ENCODE data around the gene PALB2. TPM values are rescaled to one million over a fixed set of nuclear protein-coding genes. Genes with fewer than 3 reads are reported as not detected.

Gene PALB2
- total and polyA plus RNA-seq, 9 of the 15 experiments (the other 6 are each of a cell fraction or from before 2014, with no cell fraction given): 7.0 to 25.8 (median 15.2) TPM

DNA sequence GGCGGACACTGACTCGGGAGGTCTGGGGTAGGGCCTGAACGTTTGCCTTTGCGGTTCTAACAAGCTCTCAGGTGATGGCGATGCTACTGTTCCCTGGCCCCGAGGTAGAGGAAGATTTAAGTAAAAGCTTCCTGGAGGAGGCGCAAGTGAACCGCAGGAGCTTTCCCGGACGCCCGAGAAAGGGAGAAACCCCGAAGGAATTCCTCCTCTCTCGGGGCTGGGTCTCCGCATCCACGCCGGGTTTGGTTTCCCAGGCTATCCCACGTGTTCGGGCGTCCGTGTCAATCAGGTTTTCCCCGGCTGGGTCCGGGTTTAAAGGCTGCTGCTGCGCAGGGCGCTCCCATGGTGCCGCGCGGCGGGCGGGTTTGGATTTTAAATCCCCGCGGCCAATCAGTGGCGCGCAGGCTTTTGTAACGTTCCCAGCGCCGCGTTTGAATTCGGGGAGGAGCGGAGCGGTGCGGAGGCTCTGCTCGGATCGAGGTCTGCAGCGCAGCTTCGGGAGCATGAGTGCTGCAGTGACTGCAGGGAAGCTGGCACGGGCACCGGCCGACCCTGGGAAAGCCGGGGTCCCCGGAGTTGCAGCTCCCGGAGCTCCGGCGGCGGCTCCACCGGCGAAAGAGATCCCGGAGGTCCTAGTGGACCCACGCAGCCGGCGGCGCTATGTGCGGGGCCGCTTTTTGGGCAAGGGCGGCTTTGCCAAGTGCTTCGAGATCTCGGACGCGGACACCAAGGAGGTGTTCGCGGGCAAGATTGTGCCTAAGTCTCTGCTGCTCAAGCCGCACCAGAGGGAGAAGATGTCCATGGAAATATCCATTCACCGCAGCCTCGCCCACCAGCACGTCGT is 37.5 kb upstream of the PALB2 start, which contains the start of gene PLK1 (continued):
- TF ChIP-seq CREB5 (CRISPR knock-in tag; IDR thresholded peaks at IDR 0.05): no peak
- no peak for TF ChIP-seq JUN (IDR thresholded peaks at IDR 0.05; ENCODE audit: borderline replicate concordance, low read depth, low read length)
- no peak for TF ChIP-seq JUN (CRISPR knock-in tag; IDR thresholded peaks at IDR 0.05; ENCODE audit: borderline replicate concordance)
- TF ChIP-seq HEY1 (CRISPR knock-in tag; IDR thresholded peaks at IDR 0.05; ENCODE audit: borderline replicate concordance): no peak
- no peak for TF ChIP-seq XRCC4 (IDR thresholded peaks at IDR 0.05; ENCODE audit: extremely low read depth, insufficient read depth, insufficient read length)
- no peak for TF ChIP-seq ADNP (tag; IDR thresholded peaks at IDR 0.05)
- no peak for TF ChIP-seq NCOA4 (IDR thresholded peaks at IDR 0.05; ENCODE audit: partially characterized antibody)
- TF ChIP-seq SFPQ (IDR thresholded peaks at IDR 0.05; ENCODE audit: low read depth, low read length): no peak
- no peak for TF ChIP-seq ZBED1 (IDR thresholded peaks at IDR 0.05)
- TF ChIP-seq VEZF1 (CRISPR knock-in tag; IDR thresholded peaks at IDR 0.05): no peak
- TF ChIP-seq FOXA3 (CRISPR knock-in tag; conservative IDR thresholded peaks at IDR 0.05 in 1 of 2, IDR thresholded peaks at IDR 0.05 in 1 of 2): no peak
- TF ChIP-seq, protein P1, sequence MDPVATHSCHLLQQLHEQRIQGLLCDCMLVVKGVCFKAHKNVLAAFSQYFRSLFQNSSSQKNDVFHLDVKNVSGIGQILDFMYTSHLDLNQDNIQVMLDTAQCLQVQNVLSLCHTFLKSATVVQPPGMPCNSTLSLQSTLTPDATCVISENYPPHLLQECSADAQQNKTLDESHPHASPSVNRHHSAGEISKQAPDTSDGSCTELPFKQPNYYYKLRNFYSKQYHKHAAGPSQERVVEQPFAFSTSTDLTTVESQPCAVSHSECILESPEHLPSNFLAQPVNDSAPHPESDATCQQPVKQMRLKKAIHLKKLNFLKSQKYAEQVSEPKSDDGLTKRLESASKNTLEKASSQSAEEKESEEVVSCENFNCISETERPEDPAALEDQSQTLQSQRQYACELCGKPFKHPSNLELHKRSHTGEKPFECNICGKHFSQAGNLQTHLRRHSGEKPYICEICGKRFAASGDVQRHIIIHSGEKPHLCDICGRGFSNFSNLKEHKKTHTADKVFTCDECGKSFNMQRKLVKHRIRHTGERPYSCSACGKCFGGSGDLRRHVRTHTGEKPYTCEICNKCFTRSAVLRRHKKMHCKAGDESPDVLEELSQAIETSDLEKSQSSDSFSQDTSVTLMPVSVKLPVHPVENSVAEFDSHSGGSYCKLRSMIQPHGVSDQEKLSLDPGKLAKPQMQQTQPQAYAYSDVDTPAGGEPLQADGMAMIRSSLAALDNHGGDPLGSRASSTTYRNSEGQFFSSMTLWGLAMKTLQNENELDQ (CRISPR knock-in tag; IDR thresholded peaks at IDR 0.05; ENCODE audit: borderline replicate concordance): 0 out of 2 replicates have a peak, but pooled peaks have one; percentile 15
- TF ChIP-seq HDAC3 (IDR thresholded peaks at IDR 0.05; ENCODE audit: borderline replicate concordance, partially characterized antibody): no peak
- TF ChIP-seq PHTF2 (CRISPR knock-in tag; IDR thresholded peaks at IDR 0.05): no peak
- 0 out of 2 replicates have a peak, but pooled peaks have one; percentile 64 for TF ChIP-seq ZNF263 (CRISPR knock-in tag; IDR thresholded peaks at IDR 0.05; ENCODE audit: borderline replicate concordance)
- no peak for TF ChIP-seq ZNF785 (CRISPR knock-in tag; IDR thresholded peaks at IDR 0.05)

All from K562 (cell line).